GM21825 (cell line): ENCODE results near the gene NUPR1.
"Not testable (repeated sequence)": the region's sequence is repeated elsewhere in the genome, so short reads cannot be mapped to it uniquely, and the experiment has no call there.

Source experiments
- ATAC-seq: cut with Tn5 transposase; IDR thresholded peaks from one replicate; pipeline ENCODE4 v1.9.1; 2021; ENCODE audit warnings: mild to moderate bottlenecking, moderate library complexity; ENCODE audit not compliant: unreplicated experiment

NUPR1 gene

GRCh38 chr16:28527985-28528384, 10.8 kb downstream of the NUPR1 start:
- ATAC-seq = no peak

- ATAC-seq = not testable (repeated sequence)
Observed at GRCh38 chr16:28527100-28527785, 11.5 kb downstream of the NUPR1 start.

- ATAC-seq = no peak
Observed at GRCh38 chr16:28526201-28527099, 12.3 kb downstream of the NUPR1 start.

- ATAC-seq = no peak
Observed at GRCh38 chr16:28524681-28525171, 14.0 kb downstream of the NUPR1 start.

- ATAC-seq = no peak
Observed at GRCh38 chr16:28522792-28523191, 16.0 kb downstream of the NUPR1 start.

GRCh38 chr16:28521436-28521835, 17.3 kb downstream of the NUPR1 start:
- no peak for ATAC-seq

- ATAC-seq = no peak
Observed at GRCh38 chr16:28520672-28521071, 18.1 kb downstream of the NUPR1 start.

GRCh38 chr16:28514246-28514645, 24.5 kb downstream of the NUPR1 start:
- ATAC-seq = no peak

- no peak for ATAC-seq
Observed at GRCh38 chr16:28513484-28514181, 25.1 kb downstream of the NUPR1 start.

GRCh38 chr16:28511801-28512789, 26.7 kb downstream of the NUPR1 start:
- ATAC-seq = no peak

- ATAC-seq = no peak
Observed at GRCh38 chr16:28511031-28511430, 27.7 kb downstream of the NUPR1 start.

GRCh38 chr16:28505489-28506137, 33.2 kb downstream of the NUPR1 start:
- ATAC-seq = no peak

- ATAC-seq = no peak
Observed at GRCh38 chr16:28504707-28505404, 33.9 kb downstream of the NUPR1 start.

- ATAC-seq = no peak
Observed at GRCh38 chr16:28503470-28504259, 35.1 kb downstream of the NUPR1 start.

GRCh38 chr16:28502290-28502689, 36.5 kb downstream of the NUPR1 start:
- no peak for ATAC-seq

GRCh38 chr16:28501258-28502232, 37.2 kb downstream of the NUPR1 start:
- ATAC-seq = no peak
